Calu3 (cell line): ENCODE data around the gene UBC. TPM values are rescaled to one million over a fixed set of nuclear protein-coding genes. Genes with fewer than 3 reads are reported as not detected.

Experiments
- microRNA-seq: library from miRNA; unstranded; fragments of <30 nt; microRNA quantifications from one replicate; pipeline ENCODE4 v1.2.0, GENCODE V29; 2022
- total RNA-seq: library from RNA; stranded (reverse); gene quantifications from 2 replicates; pipeline ENCODE4 v1.2.3, GENCODE V29; 2022

UBC gene
- total RNA-seq, 1 experiment from 2014 or later: 1,247 TPM

Small RNA genes lying within 50 kb of the gene (microRNA-seq; reads per million reads assigned to microRNA genes)
- not detected for gene MIR5188

Other genes with a start within 250 kb of the UBC start
- gene SCARB1, start 50.8 kb downstream of the UBC start, total RNA-seq: 51.6 and 57.5 TPM in 2 replicates
- gene DHX37, start 74.5 kb upstream of the UBC start, total RNA-seq: 49.2 and 57.6 TPM in 2 replicates
- 75.8 and 94.0 TPM in 2 replicates for gene BRI3BP, start 79.0 kb upstream of the UBC start, total RNA-seq
- 39.2 and 41.3 TPM in 2 replicates for gene AACS, start 150.8 kb upstream of the UBC start, total RNA-seq